Smooth muscle cell (in vitro differentiated cells): ENCODE data around the gene OCEL1. TPM values are rescaled to one million over a fixed set of nuclear protein-coding genes. Genes with fewer than 3 reads are reported as not detected.

Experiments
- DNase-seq: peaks from one replicate; lab custom pipeline; 2025; ENCODE audit not compliant: unreplicated experiment; lab: John Stamatoyannopoulos, UW
- H2AFZ ChIP-seq: fragments of 200-600 bp; sonication (generic); 2 replicates; pipeline ENCODE4 v1.6.0; 2016; ENCODE audit warnings: antibody characterized with exemption, low read depth, mild to moderate bottlenecking
- H3F3A ChIP-seq: fragments of 200-600 bp; sonication (generic); 2 replicates; pipeline ENCODE4 v1.6.0; 2017; ENCODE audit warnings: antibody characterized with exemption, low read depth
- H3K27ac ChIP-seq: fragments of 200-600 bp; sonication (generic); 2 replicates; pipeline ENCODE4 v1.5.1; 2016; ENCODE audit warnings: low read depth, mild to moderate bottlenecking
- H3K27me3 ChIP-seq: fragments of 200-600 bp; sonication (generic); 2 replicates; pipeline ENCODE4 v1.6.1; 2016; ENCODE audit warnings: low read depth, mild to moderate bottlenecking
- H3K36me3 ChIP-seq: fragments of 200-600 bp; sonication (generic); 2 replicates; pipeline ENCODE4 v1.5.1; 2016; ENCODE audit warnings: low read depth
- H3K4me1 ChIP-seq: fragments of 200-600 bp; sonication (generic); 2 replicates; pipeline ENCODE4 v1.5.1; 2016; ENCODE audit warnings: low read depth
- H3K4me2 ChIP-seq: fragments of 200-600 bp; sonication (generic); 2 replicates; pipeline ENCODE4 v1.6.0; 2016; ENCODE audit warnings: mild to moderate bottlenecking
- H3K4me3 ChIP-seq: fragments of 200-600 bp; sonication (generic); 2 replicates; pipeline ENCODE4 v1.5.1; 2016; ENCODE audit warnings: mild to moderate bottlenecking
- H3K79me2 ChIP-seq: fragments of 200-600 bp; sonication (generic); 2 replicates; pipeline ENCODE4 v1.6.0; 2016; ENCODE audit warnings: low read depth, mild to moderate bottlenecking
- H3K9ac ChIP-seq: fragments of 200-600 bp; sonication (generic); 2 replicates; pipeline ENCODE4 v1.6.0; 2016; ENCODE audit warnings: low read depth
- H3K9me3 ChIP-seq: fragments of 200-600 bp; sonication (generic); replicated peaks from 2 replicates; pipeline ENCODE4 v1.5.1; 2016; ENCODE audit warnings: low read depth
- H4K20me1 ChIP-seq: fragments of 200-600 bp; sonication (generic); 2 replicates; pipeline ENCODE4 v1.6.0; 2016; ENCODE audit warnings: low read depth
- WGBS: methylation state at CpG from one replicate; pipeline ENCODE4 v1.1.7; 2016; ENCODE audit warnings: low lambda C conversion rate; 5-methylcytosine and 5-hydroxymethylcytosine counted together
- polyA plus RNA-seq: library from polyadenylated mRNA; unstranded; fragments of >200 nt; fragmentation: Nextera tagmentation; extraction: Ambion mirVana; gene quantifications from 2 replicates; pipeline ENCODE4 v1.2.1, GENCODE V29; 2016
- total RNA-seq: library from RNA; depleted of rRNA; stranded (reverse); fragments of >200 nt; gene quantifications from 2 replicates; pipeline ENCODE4 v1.2.3, GENCODE V29; 2014
- TF ChIP-seq, protein P1 (sequence below): fragments of 200-600 bp; sonication (generic); IDR thresholded peaks from 2 replicates; pipeline ENCODE4 v1.5.1; 2017; ENCODE audit warnings: borderline replicate concordance, mild to moderate bottlenecking, antibody characterized with exemption; ENCODE audit not compliant: insufficient read depth, poor library complexity, severe bottlenecking

OCEL1 gene
- total and polyA plus RNA-seq, 2 experiments from 2014 or later, result 2.9 to 34.9 TPM

- Histone ChIP-seq H3K9me3 (no peaks in the 10 kb centered on the region), H3K4me3 (no peak overlapping the region), H4K20me1 (no peaks in the 10 kb centered on the region), H3K27me3 (no peaks in the 10 kb centered on the region), H2AFZ (no peak overlapping the region), H3F3A (no peaks in the 10 kb centered on the region), H3K9ac (no peak overlapping the region), H3K36me3 (peaks cover 16% of the 10 kb centered on the region), H3K79me2 (no peaks in the 10 kb centered on the region), H3K4me2 (no peak overlapping the region), H3K27ac (no peak overlapping the region), H3K4me1 (no peaks in the 10 kb centered on the region)
- no peak for DNase-seq
- TF ChIP-seq, protein P1, sequence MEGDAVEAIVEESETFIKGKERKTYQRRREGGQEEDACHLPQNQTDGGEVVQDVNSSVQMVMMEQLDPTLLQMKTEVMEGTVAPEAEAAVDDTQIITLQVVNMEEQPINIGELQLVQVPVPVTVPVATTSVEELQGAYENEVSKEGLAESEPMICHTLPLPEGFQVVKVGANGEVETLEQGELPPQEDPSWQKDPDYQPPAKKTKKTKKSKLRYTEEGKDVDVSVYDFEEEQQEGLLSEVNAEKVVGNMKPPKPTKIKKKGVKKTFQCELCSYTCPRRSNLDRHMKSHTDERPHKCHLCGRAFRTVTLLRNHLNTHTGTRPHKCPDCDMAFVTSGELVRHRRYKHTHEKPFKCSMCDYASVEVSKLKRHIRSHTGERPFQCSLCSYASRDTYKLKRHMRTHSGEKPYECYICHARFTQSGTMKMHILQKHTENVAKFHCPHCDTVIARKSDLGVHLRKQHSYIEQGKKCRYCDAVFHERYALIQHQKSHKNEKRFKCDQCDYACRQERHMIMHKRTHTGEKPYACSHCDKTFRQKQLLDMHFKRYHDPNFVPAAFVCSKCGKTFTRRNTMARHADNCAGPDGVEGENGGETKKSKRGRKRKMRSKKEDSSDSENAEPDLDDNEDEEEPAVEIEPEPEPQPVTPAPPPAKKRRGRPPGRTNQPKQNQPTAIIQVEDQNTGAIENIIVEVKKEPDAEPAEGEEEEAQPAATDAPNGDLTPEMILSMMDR, result no peak
- 95% methylated on average over 16 of the region's 16 CpGs for WGBS
These were observed 28.4 kb upstream of the OCEL1 start for GRCh38 chr19:17197666-17198065.

DNA sequence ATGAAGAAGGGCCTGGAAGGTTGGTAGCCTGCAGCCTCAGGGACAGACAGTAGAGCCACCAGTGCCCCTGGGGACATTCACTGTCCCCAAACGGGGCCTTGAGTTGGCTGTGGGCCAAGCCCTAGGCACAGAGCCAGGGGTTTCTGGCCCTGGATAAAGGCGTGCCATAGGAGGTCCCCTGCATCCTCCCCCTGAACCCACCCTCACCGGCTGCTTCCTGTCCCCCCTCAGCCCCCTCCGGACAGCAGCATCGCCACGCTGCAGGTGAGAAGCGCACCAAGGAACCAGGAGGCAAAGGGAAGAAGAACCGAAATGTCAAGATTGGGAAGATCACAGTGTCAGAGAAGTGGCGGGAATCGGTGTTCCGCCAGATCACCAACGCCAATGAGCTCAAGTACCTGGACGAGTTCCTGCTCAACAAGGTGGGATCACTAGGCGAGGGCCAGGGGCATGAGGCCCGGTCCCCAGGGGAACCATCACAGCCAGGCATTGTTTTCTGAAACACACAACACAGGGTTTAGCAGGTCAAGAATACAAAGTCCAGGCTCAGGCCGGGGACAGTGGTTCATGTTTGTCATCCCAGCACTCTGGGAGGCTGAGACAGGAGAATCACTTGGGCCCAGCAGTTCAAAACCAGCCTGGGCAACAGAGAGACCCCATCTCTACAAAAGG, 25.5 kb upstream of the OCEL1 start:
- Histone ChIP-seq H3K27ac (no peak overlapping the region), H3K4me1 (no peaks in the 10 kb centered on the region), H3K4me3 (no peak overlapping the region), H3K9me3 (no peaks in the 10 kb centered on the region), H3K4me2 (no peak overlapping the region), H3F3A (no peaks in the 10 kb centered on the region), H3K36me3 (peaks cover 5% of the 10 kb centered on the region), H2AFZ (no peak overlapping the region), H3K27me3 (no peaks in the 10 kb centered on the region), H3K9ac (no peak overlapping the region), H4K20me1 (no peaks in the 10 kb centered on the region), H3K79me2 (no peaks in the 10 kb centered on the region)
- no peak for DNase-seq
- WGBS, result 95% methylated on average over 16 of the region's 16 CpGs
- TF ChIP-seq, protein P1, result no peak

DNA sequence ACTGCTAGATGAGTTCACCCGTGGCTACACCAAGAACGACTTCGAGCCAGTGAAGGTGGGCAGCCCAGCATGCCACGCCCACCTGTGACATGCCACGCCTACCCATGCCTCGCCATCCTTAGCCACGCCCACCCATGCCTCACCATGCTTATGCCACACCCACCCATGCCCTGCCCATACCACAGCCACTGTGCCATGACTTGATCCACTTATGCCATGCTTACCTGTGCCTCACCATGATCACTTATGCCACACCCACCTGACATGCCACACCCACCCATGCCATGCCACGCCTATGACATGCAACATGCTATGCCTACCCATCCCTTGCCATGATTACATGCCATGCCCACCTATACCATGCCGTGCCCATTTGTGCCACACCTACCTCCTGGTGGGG, 23.8 kb upstream of the OCEL1 start:
- no peaks in the 10 kb centered on the region for H3K27me3 ChIP-seq
- DNase-seq, result no peak

More for the DNA sequence above, 23.8 kb upstream of the OCEL1 start:
- Histone ChIP-seq H3F3A (no peaks in the 10 kb centered on the region), H3K4me3 (no peak overlapping the region), H3K9ac (no peak overlapping the region), H3K36me3 (peaks cover 5% of the 10 kb centered on the region), H2AFZ (no peak overlapping the region), H4K20me1 (no peaks in the 10 kb centered on the region), H3K4me2 (no peak overlapping the region), H3K9me3 (no peaks in the 10 kb centered on the region), H3K4me1 (no peaks in the 10 kb centered on the region), H3K27ac (no peak overlapping the region), H3K79me2 (no peaks in the 10 kb centered on the region)
- WGBS, result 98% methylated on average over 9 of the region's 9 CpGs
- TF ChIP-seq, protein P1, result no peak
